K562 (cell line): ENCODE measurements around the gene ETNK1. TPM values are rescaled to one million over a fixed set of nuclear protein-coding genes. Genes with fewer than 3 reads are reported as not detected.

Experiments used
- ATAC-seq: fragments of 200-7000 bp; cut with Tn5 transposase; 3 replicates; pipeline ENCODE4 v1.9.1; 2020; ENCODE audit warnings: moderate library complexity
- BruUV-seq: library from RNA; stranded (reverse); fragments of 400-500 nt; replicated peaks from 2 replicates; lab custom pipeline; 2021; lab: Mats Ljungman, UMichigan
- CTCF ChIA-PET: fragments of 300-600 bp; formaldehyde crosslinking; extraction: SDS; loops from one replicate; lab custom pipeline; 2021; ENCODE audit warnings: low intra/inter-chr PET ratio; lab: Yijun Ruan, JAX
- POLR2A ChIA-PET: fragments of 300-600, 350-650 bp; sonication (Branson Sonifier 250); formaldehyde crosslinking; extraction: SDS; loops from one replicate; lab custom pipeline; 2021; ENCODE audit warnings: antibody characterized with exemption, inconsistent platforms; lab: Yijun Ruan, JAX
- DNase-seq, 4 experiments: peaks; one replicate each; pipeline versions ENCODE4 v3.0.0 to v3.0.0-alpha.2; 2011 to 2018; ENCODE audit warnings: low spot score in 3 of 4, mixed read lengths in 3 of 4; ENCODE audit errors: extremely low read depth in 1 of 4
- FAIRE-seq: peaks from 2 replicates; lab custom pipeline; 2011; peaks lifted over from hg19 to GRCh38; lab: Jason Lieb, UNC
- H2AFZ ChIP-seq: 2 replicates; pipeline ENCODE4 v1.6.0; 2011; ENCODE audit warnings: low read depth, low read length, control low read depth, inconsistent platforms
- H3K27ac ChIP-seq: fragments of 200-600 bp; 3 replicates; pipeline ENCODE4 v1.8.0; 2011; ENCODE audit warnings: low read depth, mild to moderate bottlenecking, control low read depth, inconsistent platforms, low read length, moderate library complexity, mixed read lengths; ENCODE audit errors: extremely low read depth
- H3K27me3 ChIP-seq, 2 experiments: fragments of 300-600 bp in 1 of 2; 2 replicates in 1 of 2; 3 replicates in 1 of 2; pipeline versions ENCODE4 v1.6.0 to v1.8.0; 2011; ENCODE audit warnings: inconsistent platforms in 2 of 2, low read length in 2 of 2, mild to moderate bottlenecking in 1 of 2, mixed read lengths in 1 of 2, moderate library complexity in 1 of 2; ENCODE audit not compliant: control insufficient read depth in 2 of 2, insufficient read depth in 2 of 2
- H3K36me3 ChIP-seq: fragments of 300-600 bp; 3 replicates; pipeline ENCODE4 v1.8.0; 2011; ENCODE audit warnings: mild to moderate bottlenecking, low read length, inconsistent platforms; ENCODE audit not compliant: control insufficient read depth, insufficient read depth
- H3K4me1 ChIP-seq, 2 experiments: fragments of 200-600 bp in 1 of 2; replicated peaks in 1 of 2; 2 replicates in 1 of 2; 3 replicates in 1 of 2; pipeline versions ENCODE4 v1.5.1 to v1.8.0; 2011; ENCODE audit warnings: inconsistent platforms in 2 of 2, low read length in 2 of 2, mild to moderate bottlenecking in 1 of 2, mixed read lengths in 1 of 2, moderate library complexity in 1 of 2; ENCODE audit not compliant: control insufficient read depth in 2 of 2, insufficient read depth in 2 of 2
- H3K4me2 ChIP-seq: 2 replicates; pipeline ENCODE4 v1.6.1; 2011; ENCODE audit warnings: low read length, control low read depth, inconsistent platforms, mixed read lengths; ENCODE audit not compliant: insufficient read depth
- H3K4me3 ChIP-seq: fragments of 200-600 bp; sonication (generic), shearing (Covaris generic); 2 replicates; pipeline ENCODE4 v1.5.1; 2016; ENCODE audit warnings: control low read depth, inconsistent platforms
- H3K79me2 ChIP-seq: fragments of 200-600 bp; 3 replicates; pipeline ENCODE4 v1.8.0; 2011; ENCODE audit warnings: low read length, inconsistent platforms; ENCODE audit not compliant: control insufficient read depth, insufficient read depth
- H3K9ac ChIP-seq, 2 experiments: 2 replicates each; pipeline versions ENCODE4 v1.6.0 to v1.6.1; 2011; ENCODE audit warnings: low read depth in 2 of 2, low read length in 2 of 2, control low read depth in 1 of 2, inconsistent platforms in 1 of 2, mild to moderate bottlenecking in 1 of 2, mixed read lengths in 1 of 2; ENCODE audit not compliant: insufficient read depth in 1 of 2
- H3K9me1 ChIP-seq: one replicate; pipeline ENCODE4 v1.6.0; 2011; ENCODE audit warnings: inconsistent platforms, mild to moderate bottlenecking, low read length, moderate library complexity; ENCODE audit not compliant: control insufficient read depth, insufficient read depth
- H3K9me3 ChIP-seq: replicated peaks from 2 replicates; pipeline ENCODE4 v1.5.1; 2011; ENCODE audit warnings: low read depth, low read length, inconsistent platforms; ENCODE audit not compliant: control insufficient read depth, insufficient read depth
- H4K20me1 ChIP-seq: replicated peaks from 2 replicates; pipeline ENCODE4 v1.6.1; 2011; ENCODE audit warnings: low read length, inconsistent platforms, mixed read lengths; ENCODE audit not compliant: control insufficient read depth, insufficient read depth
- ARID4B ChIP-seq: sonication (generic); formaldehyde crosslinking; IDR thresholded peaks from 2 replicates; pipeline ENCODE4 v1.8.0; 2022; ENCODE audit warnings: mild to moderate bottlenecking, missing genetic modification reagents
- KLF6 ChIP-seq: fragments of 250-450 bp; sonication (Bioruptor Pico); IDR thresholded peaks from 2 replicates; pipeline ENCODE4 v1.4.0; 2020; ENCODE audit warnings: mild to moderate bottlenecking, moderate library complexity, borderline replicate concordance
- WGBS: fragments of 100-300 bp; shearing (Covaris generic); methylation state at CpG from one replicate; pipeline ENCODE4 v1.1.6; 2016; ENCODE audit warnings: low coverage, mixed read lengths; ENCODE audit not compliant: insufficient coverage; ENCODE audit errors: missing lambda C conversion rate; 5-methylcytosine and 5-hydroxymethylcytosine counted together
- in situ Hi-C: fragments of 300-500 bp; cut with MboI; formaldehyde crosslinking; loops from 4 replicates; pipeline ENCODE4 v1.15.0; 2018; ENCODE audit warnings: inconsistent platforms, mixed read lengths
- intact Hi-C: fragments of 100-400 bp; cut with micrococcal nuclease; formaldehyde crosslinking; loops from 2 replicates; pipeline ENCODE4 v1.14.2; 2022
- polyA plus RNA-seq, 8 experiments: library from polyadenylated mRNA; depleted of rRNA in 4 of 8; stranded (reverse) in 5 of 8; unstranded in 3 of 8; fragments of >200 nt; fragmentation: Nextera tagmentation in 2 of 8; fragmentation: Illumina TruSeq in 1 of 8; extraction: Ambion mirVana in 2 of 8; extraction: Trizol in 1 of 8; gene quantifications; 2 replicates each; pipeline versions ENCODE4 v1.2.1 to v1.2.3, GENCODE V29; 2011 to 2014; ENCODE audit warnings: inconsistent platforms in 1 of 8, missing spikeins in 1 of 8
- total RNA-seq, 7 experiments: library from RNA; depleted of rRNA in 6 of 7; stranded (reverse); fragments of >200 nt in 6 of 7; fragmentation: Illumina TruSeq in 2 of 7; extraction: Trizol in 2 of 7; gene quantifications; 2 replicates each; pipeline versions ENCODE4 v1.2.1 to v1.2.3, GENCODE V29; 2011 to 2021; ENCODE audit warnings: low replicate concordance in 1 of 7

The ETNK1 gene
- total and polyA plus RNA-seq, 9 of the 15 experiments (the other 6 are each of a cell fraction or from before 2014, with no cell fraction given) = 10.0 to 70.5 (median 36.0) TPM

DNA sequence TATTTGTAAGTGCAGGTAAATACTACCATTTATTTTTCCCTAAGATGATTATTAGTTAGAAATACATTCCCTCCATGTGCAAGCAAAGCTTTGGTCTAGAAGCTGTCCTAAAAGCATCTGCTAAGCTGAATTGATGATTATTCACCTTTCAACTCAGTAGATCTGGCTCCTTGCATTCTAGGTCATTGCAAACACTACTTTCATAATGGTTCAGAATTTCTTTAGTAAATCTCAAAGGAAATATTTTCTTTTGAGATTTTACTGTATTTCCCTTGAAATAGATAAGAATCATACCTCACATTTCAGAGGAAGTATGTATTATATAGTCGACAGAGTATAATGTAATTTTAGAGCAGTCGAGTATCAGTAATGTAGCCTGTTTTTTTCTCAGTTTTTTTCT lies 2.4 kb downstream of the ETNK1 start:
- Histone ChIP-seq H3K36me3 (peaks cover 14% of the 10 kb centered on the region), H3K4me3 (peak overlapping the region; percentile 56), H3K27ac (peak overlapping the region; percentile 93; the same call in 2 of the 3 replicates), H3K4me2 (peak overlapping the region; percentile 73), H3K9me1 (no peaks in the 10 kb centered on the region), H2AFZ (no peak overlapping the region), H3K4me1 (peaks cover 5 to 10% of the 10 kb centered on the region in 2 experiments; a peak in 3 of 5 replicates), H3K9me3 (peaks cover 7% of the 10 kb centered on the region; the same call in 1 of the 2 replicates), H3K27me3 (no peaks in the 10 kb centered on the region), H3K79me2 (peaks cover 72% of the 10 kb centered on the region), H3K9ac (peak overlapping the region in 1 of 2 experiments; percentile 78; a peak in 3 of 4 replicates), H4K20me1 (no peaks in the 10 kb centered on the region)
- POLR2A ChIA-PET = interaction anchor here (0.7 kb wide), 1 partner anchor 10 kb away, joined by 3 read pairs; no protein-coding TSS in a partner anchor
- ATAC-seq (peak; percentile 11; the same call in 1 of the 3 replicates), FAIRE-seq (peak; percentile 11), DNase-seq (peak in 1 of 4 experiments; percentile 16)
- in situ Hi-C loops = no loop called here
- WGBS = 0% methylated on average over 2 of the region's 2 CpGs
- BruUV-seq = no TSS peak
- CTCF ChIA-PET = no interaction called here
- intact Hi-C loops = loop anchor here (5.0 kb wide), 2 partner anchors 85 to 100 kb away; partner anchors contain the start of gene C2CD5
- TF ChIP-seq ARID4B (CRISPR knock-in tag) (no peak), KLF6 (no peak)
